ENCODE measurements around the gene IGLON5.
A peak's percentile ranks its signal among the peaks of the same experiment; 100 is the strongest.

Gene IGLON5

DNA sequence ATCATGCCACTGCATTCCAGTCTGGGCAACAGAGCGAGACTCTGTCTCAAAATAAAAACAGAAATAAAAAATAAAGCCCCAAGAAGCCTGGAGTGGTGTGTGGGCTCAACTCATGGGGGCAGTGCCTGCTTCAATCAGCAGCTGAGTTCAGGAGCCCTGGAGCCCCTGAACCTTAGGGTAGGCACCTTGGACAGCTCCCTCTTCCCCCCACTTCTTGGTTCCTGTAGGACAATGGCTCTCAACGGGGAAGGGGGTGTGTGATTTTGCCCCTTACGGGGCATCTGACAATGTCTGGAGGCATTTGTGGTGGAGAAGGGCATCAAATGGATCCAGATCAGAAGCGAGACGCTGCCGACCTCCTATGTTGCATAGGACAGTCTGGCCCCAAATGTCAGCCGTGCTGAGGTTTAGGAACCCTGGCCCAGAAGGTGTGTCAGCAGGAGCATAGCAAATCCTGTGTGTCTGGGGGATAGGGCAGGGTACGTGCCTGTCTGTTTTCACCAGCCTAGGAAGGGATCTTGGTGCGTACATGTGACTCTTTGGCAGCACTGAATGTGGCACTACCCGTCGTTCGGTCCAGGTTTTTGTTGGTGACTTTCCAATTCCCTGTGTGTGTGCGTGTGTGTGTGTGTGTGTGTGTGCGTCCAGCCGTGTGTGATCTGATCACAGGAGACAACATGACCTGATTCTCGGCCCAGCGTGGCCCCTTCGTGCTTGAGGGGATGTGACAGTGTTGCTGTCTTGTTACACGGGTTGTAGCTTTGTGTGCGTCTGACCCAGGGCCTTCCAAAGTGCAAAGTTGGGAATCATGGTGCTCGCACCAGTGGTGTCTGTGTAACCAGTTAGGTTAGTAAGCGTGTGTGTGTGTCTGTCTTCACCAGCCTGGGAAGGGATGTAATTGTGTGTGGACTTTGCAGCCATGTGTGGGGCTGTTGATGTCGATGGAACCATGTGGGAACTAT is 7.5 kb downstream of the IGLON5 start:
- DNase-seq, result no peak

GRCh38 chr19:51319649-51320279 is 8.3 kb downstream of the IGLON5 start:
- DNase-seq, result no peak

GRCh38 chr19:51320280-51320657 is 8.8 kb downstream of the IGLON5 start:
- DNase-seq, result no peak

DNA sequence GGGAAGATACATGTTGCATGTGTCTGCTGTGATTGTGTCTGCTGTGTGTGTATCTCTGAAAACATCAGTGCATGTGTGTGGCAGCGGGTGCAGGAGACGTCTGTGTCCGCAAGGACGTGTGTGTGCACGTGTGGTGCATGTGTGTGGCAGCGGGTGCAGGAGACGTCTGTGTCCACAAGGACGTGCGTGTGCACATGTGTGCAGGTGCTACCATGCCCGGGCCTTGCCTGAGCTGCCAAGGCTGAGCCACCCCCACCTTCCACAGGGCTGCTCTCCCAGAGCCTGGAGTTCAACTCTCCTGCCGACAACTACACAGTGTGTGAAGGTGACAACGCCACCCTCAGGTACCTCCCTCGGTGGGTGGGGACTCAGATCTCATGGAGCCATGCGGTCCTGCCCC is 10.4 kb downstream of the IGLON5 start:
- no peak for DNase-seq

GRCh38 chr19:51323481-51324166 is 12.2 kb downstream of the IGLON5 start:
- no peak for DNase-seq

DNA sequence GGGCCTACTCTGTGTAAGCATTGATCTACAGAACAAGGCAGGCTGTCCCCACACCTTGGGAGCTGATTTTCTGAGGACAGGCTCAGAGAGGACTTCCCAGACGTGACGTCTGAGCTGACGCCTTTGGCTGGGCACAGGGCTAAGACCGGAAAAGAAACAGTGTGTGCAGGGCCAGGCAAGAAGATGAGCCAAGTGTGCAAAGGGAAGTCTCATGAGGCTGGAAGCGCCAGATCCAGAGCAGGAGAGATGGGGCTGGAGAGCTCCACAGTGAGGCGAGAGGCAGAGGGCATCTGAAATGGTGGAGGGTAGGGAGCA is 12.7 kb downstream of the IGLON5 start:
- no peak for DNase-seq

DNA sequence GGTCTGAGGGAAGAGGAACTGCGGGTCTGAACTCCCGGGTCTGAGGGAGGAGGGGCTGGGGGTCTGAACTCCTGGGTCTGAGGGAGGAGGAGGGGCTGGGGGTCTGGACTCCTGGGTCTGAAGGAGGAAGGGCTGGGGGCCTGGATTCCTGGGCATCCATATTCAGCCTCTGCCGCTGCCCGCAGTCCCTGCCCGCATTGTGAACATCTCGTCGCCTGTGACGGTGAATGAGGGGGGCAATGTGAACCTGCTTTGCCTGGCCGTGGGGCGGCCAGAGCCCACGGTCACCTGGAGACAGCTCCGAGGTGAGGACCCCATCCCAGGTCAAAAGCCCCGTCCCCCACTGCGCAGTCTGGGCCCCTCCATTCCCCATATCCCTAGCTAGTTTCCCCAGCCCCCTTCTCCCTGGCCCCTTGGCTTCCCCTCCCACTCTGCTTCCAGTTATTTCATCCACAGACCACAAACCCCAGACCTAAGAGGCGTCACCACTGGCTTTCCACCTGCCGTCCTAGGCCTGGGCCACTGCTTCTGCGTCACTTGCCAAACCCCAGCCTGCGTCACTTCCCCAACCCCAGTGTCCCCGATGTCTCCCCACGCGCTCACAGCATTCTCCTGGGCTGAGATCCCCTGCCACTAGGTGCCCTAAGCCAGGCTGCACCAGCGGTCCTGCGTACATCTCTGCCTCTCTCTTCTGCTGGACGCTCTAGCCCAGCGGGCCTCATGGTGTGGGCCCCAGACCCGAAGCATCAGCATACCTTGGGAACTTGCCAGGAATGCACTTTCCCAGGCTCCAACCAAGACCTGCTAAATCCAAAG is 13.9 kb downstream of the IGLON5 start:
- no peak for DNase-seq

DNA sequence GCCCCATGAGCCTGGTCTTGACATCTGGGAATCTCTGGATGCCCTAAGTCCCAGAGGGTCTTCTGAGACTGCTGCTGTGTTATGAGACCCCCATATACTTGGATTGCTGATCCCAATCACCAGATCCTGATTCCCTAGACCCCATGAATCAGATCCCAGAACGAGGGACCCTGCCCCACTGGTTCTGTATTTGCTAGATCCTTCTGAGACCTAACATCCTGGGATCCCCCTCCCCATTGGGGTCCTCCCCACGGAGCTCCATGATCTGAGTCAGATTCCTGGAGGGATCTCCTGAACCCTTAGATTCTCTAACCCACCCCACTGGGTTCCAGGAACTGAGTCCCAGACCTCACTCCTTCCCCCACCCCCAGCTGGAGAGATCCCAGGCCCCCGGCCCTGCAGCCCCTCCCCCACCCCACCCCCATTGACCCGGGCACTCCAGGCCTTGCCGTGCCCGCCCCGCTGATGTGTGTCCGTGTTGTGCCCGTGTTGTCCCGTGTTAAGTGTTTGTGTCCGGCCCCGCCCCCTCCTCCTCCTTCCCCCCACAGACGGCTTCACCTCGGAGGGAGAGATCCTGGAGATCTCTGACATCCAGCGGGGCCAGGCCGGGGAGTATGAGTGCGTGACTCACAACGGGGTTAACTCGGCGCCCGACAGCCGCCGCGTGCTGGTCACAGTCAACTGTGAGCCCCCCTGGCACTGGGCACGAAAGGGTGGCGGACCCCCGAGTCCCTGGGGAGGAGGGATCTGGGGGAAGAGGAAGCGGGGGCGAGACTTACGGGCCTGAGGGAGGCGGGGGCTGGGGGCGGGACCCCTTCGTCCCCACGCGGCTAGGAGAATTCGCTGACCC is 15.0 kb downstream of the IGLON5 start:
- no peak for DNase-seq

- DNase-seq, result no peak
Measured at GRCh38 chr19:51327066-51328001, 15.9 kb downstream of the IGLON5 start.

DNA sequence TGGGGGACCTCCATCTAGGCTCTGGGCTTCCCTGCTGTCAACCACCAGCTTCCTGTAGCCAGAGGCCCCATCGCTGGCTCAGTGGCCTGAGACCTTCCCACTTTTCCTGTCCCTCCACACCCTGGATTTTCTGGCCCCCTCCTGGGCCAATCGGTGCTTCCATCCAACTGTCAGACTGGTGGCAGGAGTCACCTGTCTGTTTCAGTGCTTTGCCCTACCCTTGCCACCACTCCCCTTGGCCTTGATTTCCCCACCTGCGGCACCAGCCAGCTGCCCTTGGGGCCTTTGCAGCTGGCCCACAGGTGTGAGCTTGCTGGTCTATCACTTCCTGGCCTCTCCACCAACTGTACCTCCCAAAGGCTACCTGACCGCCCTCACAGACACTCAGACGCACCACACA is 18.0 kb downstream of the IGLON5 start:
- no peak for DNase-seq

- no peak for DNase-seq
Measured at GRCh38 chr19:51330366-51330765, 18.9 kb downstream of the IGLON5 start.

- DNase-seq, result no peak
Measured at GRCh38 chr19:51331193-51331592, 19.7 kb downstream of the IGLON5 start.

DNA sequence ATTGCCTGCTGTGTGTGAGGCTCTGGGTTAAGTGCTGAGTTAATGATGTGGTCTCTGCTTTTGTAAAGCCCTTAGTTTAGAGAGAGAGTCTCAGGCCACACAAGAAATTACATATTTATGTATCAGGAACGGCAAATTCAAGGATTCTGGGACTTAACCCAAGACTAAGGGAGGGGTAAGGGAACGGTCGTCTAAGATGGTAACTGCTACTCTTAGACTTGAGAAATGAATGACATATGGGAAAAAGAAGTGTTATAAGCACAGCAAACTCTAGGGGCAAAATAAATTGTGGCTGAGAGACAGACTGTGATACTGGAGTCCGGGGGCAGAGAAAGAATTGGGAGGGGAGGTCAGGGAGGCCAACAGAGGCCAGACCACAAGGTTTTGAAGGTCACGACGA is 20.3 kb downstream of the IGLON5 start:
- no peak for DNase-seq

DNA sequence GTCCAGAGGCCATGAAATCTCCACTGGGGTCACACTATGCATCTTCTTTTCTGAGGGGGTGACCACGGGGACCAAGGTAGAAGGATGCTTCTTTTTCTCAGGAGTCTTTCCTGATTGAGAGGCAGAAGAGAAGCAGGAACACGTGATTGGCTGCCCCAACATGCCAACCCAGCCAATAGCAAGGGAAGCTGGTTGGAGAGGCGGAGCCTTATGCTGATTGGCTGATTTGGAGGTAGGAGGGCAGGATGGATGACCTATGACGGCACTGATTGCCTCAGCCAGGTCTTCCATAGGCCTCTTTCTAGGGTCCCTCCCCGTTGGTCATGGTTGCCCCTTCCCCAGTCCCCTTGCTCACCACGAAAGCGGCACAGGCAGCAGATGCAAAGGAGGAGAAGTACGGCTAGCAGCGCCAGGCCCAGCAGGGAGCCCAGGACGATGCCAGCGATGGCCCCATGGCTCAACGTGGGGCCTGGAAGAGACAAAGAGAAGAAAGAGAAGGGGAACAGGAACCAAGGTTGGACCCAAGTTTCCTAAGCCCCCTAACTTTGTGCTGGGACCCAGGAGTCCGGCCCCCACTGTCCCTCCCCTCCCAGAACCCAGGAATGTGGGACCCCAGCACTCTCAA is 22.5 kb downstream of the IGLON5 start:
- no peak for DNase-seq

DNA sequence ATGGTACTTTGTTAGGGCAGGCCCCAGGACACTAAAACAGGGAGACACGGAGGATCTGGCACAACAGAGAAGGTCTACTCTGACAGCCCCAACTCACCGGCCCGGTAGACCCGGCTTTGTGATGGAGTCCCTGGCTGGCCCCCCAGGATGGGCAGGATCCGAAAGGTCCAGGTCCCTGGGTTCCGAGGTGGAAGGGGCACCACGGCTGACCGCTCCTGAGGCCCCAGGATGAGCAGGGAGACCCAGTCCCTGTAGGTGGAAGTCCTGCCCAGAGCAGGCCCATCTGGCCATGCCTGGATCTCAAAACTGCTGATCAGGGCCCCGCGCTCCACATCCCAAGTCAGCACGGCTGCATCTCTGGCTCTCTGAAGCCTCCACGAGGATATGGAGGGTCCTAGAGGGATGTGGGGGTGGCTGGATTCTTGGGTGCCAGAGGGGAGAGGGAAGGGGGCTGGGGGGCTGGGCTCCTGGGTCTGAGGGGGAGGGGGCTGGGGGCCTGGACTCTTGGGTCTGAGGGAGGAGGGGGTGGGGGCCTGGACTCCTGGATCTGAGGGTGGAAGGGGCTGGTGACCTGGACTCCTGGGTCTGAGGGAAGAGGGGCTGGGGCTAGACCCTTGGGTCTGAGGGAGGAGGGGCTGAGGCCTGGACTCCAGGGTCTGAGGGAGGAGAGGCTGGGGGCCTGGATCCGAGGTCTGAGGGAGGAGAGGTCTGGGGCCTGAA is 25.9 kb downstream of the IGLON5 start:
- no peak for DNase-seq

GRCh38 chr19:51337861-51338562 is 26.6 kb downstream of the IGLON5 start:
- no peak for DNase-seq

DNA sequence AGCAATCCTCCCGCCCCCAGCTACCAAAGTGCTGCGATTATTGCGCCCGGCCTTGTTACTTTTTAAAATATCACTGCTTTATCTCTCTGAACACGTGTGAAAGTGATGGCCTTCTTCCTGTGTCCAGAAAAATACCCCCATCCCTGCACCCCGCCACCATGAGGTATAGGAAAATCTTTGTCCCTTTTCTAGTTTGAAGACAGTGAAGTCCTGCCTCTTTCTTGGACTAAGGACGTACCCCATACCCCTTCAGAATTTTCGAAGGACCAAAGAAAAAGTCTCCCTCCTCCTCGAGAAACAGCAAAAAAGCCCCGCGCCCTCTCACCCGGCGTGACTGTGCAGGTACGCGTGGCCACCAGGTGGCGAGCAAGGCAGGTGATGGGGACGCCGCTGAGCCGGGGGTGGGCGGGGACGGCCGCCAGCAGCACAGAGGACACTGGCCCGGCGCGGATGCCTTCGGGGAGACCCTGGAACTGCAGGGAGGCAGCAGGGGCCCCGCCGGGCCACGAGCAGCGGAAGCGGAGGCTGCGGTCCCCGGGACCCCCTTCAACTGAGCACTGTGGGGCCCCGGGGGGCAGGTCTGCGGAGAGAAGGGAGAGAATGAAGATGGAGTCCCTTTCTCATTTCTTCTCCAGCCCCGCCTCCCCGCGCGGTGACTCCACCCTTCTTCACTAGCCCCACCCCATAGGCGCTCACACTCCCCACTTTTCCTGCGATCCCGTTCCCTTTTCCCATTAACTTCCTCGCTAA is 27.3 kb downstream of the IGLON5 start:
- peak; percentile 5 for DNase-seq

GRCh38 chr19:51339313-51339686 is 27.9 kb downstream of the IGLON5 start:
- DNase-seq, result no peak

All from NCI-H1436 treated with DMSO at 0.1 percent for 48 hours (cell line).